ENCODE measurements around the gene BMP5. TPM values are rescaled to one million over a fixed set of nuclear protein-coding genes. Genes with fewer than 3 reads are reported as not detected.

BMP5 gene
- under 1 TPM in 1 of 4 donors, not detected in 3; 0.13 TPM for total RNA-seq

- Histone ChIP-seq H3K36me3 (no peaks in the 10 kb centered on the region), H3K4me1 (no peaks in the 10 kb centered on the region), H3K9me3 (no peaks in the 10 kb centered on the region), H3K27me3 (no peaks in the 10 kb centered on the region), H3K27ac (no peak within 1 kb of the TSS), H3K4me3 (no peak within 1 kb of the TSS)
- 63% methylated on average over 2 of the region's 2 CpGs for WGBS
- no peak for DNase-seq (ENCODE audit: low spot score in 2 of 2)
- TF ChIP-seq POLR2AphosphoS5 (IDR thresholded peaks at IDR 0.05) (no peak), EP300 (IDR thresholded peaks at IDR 0.05) (no peak), CTCF (IDR thresholded peaks at IDR 0.05) (no peak), POLR2A (IDR thresholded peaks at IDR 0.05) (no peak)
Measured at GRCh38 chr6:55875400-55875799, at the start of gene BMP5. Gene BMP5 (minus strand): TSS chr6:55875590. CDS start chr6:55874865, 725 bp downstream.

GRCh38 chr6:55922406-55922805, 47.0 kb upstream of the BMP5 start:
- H3K4me3 ChIP-seq = no peak overlapping the region
- H3K27me3 ChIP-seq = no peaks in the 10 kb centered on the region
- no peaks in the 10 kb centered on the region for H3K4me1 ChIP-seq
- no peak for DNase-seq (ENCODE audit: low spot score in 2 of 2)
- H3K9me3 ChIP-seq = no peaks in the 10 kb centered on the region
- H3K27ac ChIP-seq = no peak overlapping the region
- no peaks in the 10 kb centered on the region for H3K36me3 ChIP-seq
- TF ChIP-seq POLR2AphosphoS5 (IDR thresholded peaks at IDR 0.05) (no peak), POLR2A (IDR thresholded peaks at IDR 0.05) (no peak), CTCF (IDR thresholded peaks at IDR 0.05) (no peak), EP300 (IDR thresholded peaks at IDR 0.05) (no peak)

- 76% methylated on average over 5 of the region's 5 CpGs for WGBS
- no peaks in the 10 kb centered on the region for H3K27me3 ChIP-seq
- no peak for TF ChIP-seq POLR2A (IDR thresholded peaks at IDR 0.05)
- no peak overlapping the region for H3K4me3 ChIP-seq
- no peaks in the 10 kb centered on the region for H3K9me3 ChIP-seq
- no peak for DNase-seq (ENCODE audit: low spot score in 2 of 2)
- no peaks in the 10 kb centered on the region for H3K4me1 ChIP-seq
- no peaks in the 10 kb centered on the region for H3K36me3 ChIP-seq
- H3K27ac ChIP-seq = no peak overlapping the region
Measured at GRCh38 chr6:55919716-55920308, 44.4 kb upstream of the BMP5 start.

- H3K4me1 ChIP-seq = no peaks in the 10 kb centered on the region
- 49% methylated on average over 2 of the region's 2 CpGs for WGBS
- H3K27me3 ChIP-seq = no peaks in the 10 kb centered on the region
- peak overlapping the region; percentile 39 for H3K27ac ChIP-seq
- DNase-seq (ENCODE audit: low spot score in 2 of 2) = no peak
- no peaks in the 10 kb centered on the region for H3K9me3 ChIP-seq
- no peak for TF ChIP-seq CTCF (IDR thresholded peaks at IDR 0.05)
- no peak for TF ChIP-seq POLR2A (IDR thresholded peaks at IDR 0.05)
- TF ChIP-seq EP300 (IDR thresholded peaks at IDR 0.05) = no peak
- no peaks in the 10 kb centered on the region for H3K36me3 ChIP-seq
- H3K4me3 ChIP-seq = no peak overlapping the region
Measured at GRCh38 chr6:55918639-55919038, 43.2 kb upstream of the BMP5 start.

GRCh38 chr6:55917751-55918415, 42.5 kb upstream of the BMP5 start:
- 49% methylated on average over 3 of the region's 3 CpGs for WGBS
- Histone ChIP-seq H3K4me3 (no peak overlapping the region), H3K4me1 (no peaks in the 10 kb centered on the region), H3K9me3 (no peaks in the 10 kb centered on the region), H3K27ac (peak overlapping the region; percentile 59), H3K27me3 (no peaks in the 10 kb centered on the region), H3K36me3 (no peaks in the 10 kb centered on the region)
- TF ChIP-seq EP300 (IDR thresholded peaks at IDR 0.05) (no peak), CTCF (IDR thresholded peaks at IDR 0.05) (no peak), POLR2A (IDR thresholded peaks at IDR 0.05) (no peak), POLR2AphosphoS5 (IDR thresholded peaks at IDR 0.05) (no peak)
- DNase-seq (ENCODE audit: low spot score in 2 of 2) = no peak

Data from suprapubic skin (tissue), 4 donors.